ENCODE results near the gene GABRB1.

The GABRB1 gene

DNA sequence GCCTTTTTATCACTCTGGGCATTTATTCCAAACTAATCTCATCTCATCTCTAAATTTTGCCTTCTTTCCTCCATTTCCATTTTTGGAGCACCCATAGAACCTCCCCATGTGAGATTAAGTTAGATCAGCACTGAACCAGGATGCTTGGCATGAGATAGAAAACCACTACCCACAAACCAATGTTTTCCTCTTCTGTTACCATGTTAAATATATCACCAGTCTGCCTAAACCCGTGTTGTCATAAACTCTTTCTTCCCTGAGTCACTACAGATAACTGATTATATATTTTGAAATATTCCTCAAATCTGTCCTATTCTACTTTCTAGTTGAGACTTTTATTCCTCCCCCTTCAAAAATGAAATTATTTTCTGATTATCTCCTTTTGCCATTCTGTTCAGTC is 37.6 kb downstream of the GABRB1 start:
- H3K4me3 Mint-ChIP-seq, result no peak overlapping the region
- H3K4me1 Mint-ChIP-seq, result peaks cover 6% of the 10 kb centered on the region
- TF ChIP-seq, protein P1, sequence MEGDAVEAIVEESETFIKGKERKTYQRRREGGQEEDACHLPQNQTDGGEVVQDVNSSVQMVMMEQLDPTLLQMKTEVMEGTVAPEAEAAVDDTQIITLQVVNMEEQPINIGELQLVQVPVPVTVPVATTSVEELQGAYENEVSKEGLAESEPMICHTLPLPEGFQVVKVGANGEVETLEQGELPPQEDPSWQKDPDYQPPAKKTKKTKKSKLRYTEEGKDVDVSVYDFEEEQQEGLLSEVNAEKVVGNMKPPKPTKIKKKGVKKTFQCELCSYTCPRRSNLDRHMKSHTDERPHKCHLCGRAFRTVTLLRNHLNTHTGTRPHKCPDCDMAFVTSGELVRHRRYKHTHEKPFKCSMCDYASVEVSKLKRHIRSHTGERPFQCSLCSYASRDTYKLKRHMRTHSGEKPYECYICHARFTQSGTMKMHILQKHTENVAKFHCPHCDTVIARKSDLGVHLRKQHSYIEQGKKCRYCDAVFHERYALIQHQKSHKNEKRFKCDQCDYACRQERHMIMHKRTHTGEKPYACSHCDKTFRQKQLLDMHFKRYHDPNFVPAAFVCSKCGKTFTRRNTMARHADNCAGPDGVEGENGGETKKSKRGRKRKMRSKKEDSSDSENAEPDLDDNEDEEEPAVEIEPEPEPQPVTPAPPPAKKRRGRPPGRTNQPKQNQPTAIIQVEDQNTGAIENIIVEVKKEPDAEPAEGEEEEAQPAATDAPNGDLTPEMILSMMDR (IDR thresholded peaks at IDR 0.05), result no peak
- no peaks in the 10 kb centered on the region for H3K9me3 Mint-ChIP-seq
- no peaks in the 10 kb centered on the region for H3K36me3 Mint-ChIP-seq (ENCODE audit: low read depth)
- peaks cover 3% of the 10 kb centered on the region for H3K27me3 Mint-ChIP-seq (ENCODE audit: low read depth, poor library complexity)
- no peak overlapping the region for H3K27ac Mint-ChIP-seq
- no peak for DNase-seq

DNA sequence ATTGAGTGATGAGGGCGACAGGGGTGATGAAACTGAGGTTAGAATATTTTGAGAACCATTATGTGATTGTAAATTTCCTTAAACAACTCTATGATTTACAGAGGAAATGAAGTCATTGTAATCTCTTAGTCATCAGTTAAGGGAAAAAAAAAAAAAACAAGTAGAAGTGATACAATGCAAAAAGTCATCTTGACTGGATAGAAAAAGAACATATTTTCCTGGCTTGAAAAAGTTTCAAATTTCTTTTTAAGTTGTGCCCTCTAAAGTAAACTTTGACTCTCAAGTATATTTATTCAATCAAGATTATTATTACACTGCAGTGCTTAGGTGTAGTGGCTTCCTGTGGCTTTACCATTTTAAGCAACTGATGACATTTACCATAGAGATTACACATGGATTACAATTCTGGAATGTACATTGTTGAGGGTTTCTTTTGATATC is 40.6 kb downstream of the GABRB1 start:
- H3K36me3 Mint-ChIP-seq (ENCODE audit: low read depth), result no peaks in the 10 kb centered on the region
- no peak overlapping the region for H3K4me3 Mint-ChIP-seq
- H3K9me3 Mint-ChIP-seq, result no peaks in the 10 kb centered on the region
- TF ChIP-seq, protein P1 (IDR thresholded peaks at IDR 0.05), result no peak
- DNase-seq, result no peak
- H3K27ac Mint-ChIP-seq, result no peak overlapping the region
- no peaks in the 10 kb centered on the region for H3K27me3 Mint-ChIP-seq (ENCODE audit: low read depth, poor library complexity)
- peaks cover 18% of the 10 kb centered on the region for H3K4me1 Mint-ChIP-seq

DNA sequence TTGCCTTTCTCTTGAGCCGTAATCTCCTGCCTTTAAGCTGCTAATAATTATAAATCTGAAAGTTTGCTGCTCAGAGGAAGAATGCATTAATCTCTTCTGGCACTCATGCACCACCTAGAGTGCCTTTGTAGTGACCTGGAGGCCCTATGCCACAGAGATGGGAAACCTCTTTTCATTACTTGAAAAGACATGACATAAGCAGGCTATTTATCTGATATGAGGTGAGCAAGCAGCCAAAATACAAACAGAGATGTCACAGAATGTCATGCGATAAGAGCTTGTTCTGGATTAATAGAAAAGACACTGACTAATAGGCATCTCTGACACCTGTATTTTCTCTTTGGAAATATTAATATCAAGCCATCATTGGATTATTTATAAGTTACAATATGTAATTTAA is 42.3 kb downstream of the GABRB1 start:
- Mint-ChIP-seq H3K4me3 (no peak overlapping the region), H3K4me1 (peaks cover 21% of the 10 kb centered on the region), H3K27ac (no peak overlapping the region), H3K9me3 (no peaks in the 10 kb centered on the region), H3K36me3 (ENCODE audit: low read depth) (no peaks in the 10 kb centered on the region), H3K27me3 (ENCODE audit: low read depth, poor library complexity) (peaks cover 4% of the 10 kb centered on the region)
- TF ChIP-seq, protein P1 (IDR thresholded peaks at IDR 0.05), result no peak
- no peak for DNase-seq

DNA sequence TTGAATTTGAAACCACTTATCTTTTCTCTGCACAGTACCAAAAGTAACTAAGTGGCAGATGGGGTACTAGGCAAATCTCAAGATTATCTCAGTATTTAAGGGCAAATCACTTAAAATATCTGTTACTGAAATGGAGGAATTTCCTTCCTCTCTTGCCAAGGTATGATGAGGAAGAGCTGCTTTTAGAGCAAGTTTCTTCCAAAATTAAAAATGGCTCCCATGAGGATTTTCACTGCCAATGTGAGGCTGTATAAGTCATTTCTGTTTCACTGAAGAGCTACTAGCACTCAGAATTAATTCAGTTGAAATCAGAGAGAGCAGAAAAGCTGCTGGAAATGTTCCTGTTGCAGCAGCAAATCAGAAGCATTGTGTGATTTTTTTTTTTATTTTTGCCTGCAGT is 43.4 kb downstream of the GABRB1 start:
- H3K4me3 Mint-ChIP-seq, result no peak overlapping the region
- no peak overlapping the region for H3K27ac Mint-ChIP-seq
- no peak for DNase-seq

DNA sequence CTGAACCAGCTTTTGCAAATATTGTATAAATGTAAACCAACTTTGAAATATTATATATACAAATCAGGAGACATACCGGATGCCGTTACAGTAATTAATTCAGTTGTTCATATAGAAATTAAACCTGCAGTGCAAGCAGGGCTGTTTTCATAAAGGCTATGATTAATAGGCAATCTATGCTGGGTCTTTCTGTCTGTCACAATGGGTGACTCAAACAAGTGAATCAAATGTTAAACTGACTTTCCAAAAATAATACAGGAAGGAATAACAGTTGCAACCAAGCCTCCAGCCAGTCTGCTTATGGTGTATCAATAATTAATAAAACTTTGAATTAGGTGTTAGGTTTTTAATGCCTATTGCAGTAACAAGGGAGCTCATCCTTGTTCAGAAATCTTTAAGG is 43.9 kb downstream of the GABRB1 start:
- no peak for DNase-seq
- H3K27ac Mint-ChIP-seq, result no peak overlapping the region
- no peaks in the 10 kb centered on the region for H3K9me3 Mint-ChIP-seq
- H3K27me3 Mint-ChIP-seq (ENCODE audit: low read depth, poor library complexity), result peaks cover 4% of the 10 kb centered on the region
- H3K4me1 Mint-ChIP-seq, result peaks cover 21% of the 10 kb centered on the region
- no peaks in the 10 kb centered on the region for H3K36me3 Mint-ChIP-seq (ENCODE audit: low read depth)
- TF ChIP-seq, protein P1 (IDR thresholded peaks at IDR 0.05), result no peak
- no peak overlapping the region for H3K4me3 Mint-ChIP-seq

More for the DNA sequence above, 43.4 kb downstream of the GABRB1 start:
- TF ChIP-seq, protein P1 (IDR thresholded peaks at IDR 0.05), result no peak
- Mint-ChIP-seq H3K9me3 (no peaks in the 10 kb centered on the region), H3K4me1 (peaks cover 21% of the 10 kb centered on the region), H3K36me3 (ENCODE audit: low read depth) (no peaks in the 10 kb centered on the region), H3K27me3 (ENCODE audit: low read depth, poor library complexity) (peaks cover 4% of the 10 kb centered on the region)

DNA sequence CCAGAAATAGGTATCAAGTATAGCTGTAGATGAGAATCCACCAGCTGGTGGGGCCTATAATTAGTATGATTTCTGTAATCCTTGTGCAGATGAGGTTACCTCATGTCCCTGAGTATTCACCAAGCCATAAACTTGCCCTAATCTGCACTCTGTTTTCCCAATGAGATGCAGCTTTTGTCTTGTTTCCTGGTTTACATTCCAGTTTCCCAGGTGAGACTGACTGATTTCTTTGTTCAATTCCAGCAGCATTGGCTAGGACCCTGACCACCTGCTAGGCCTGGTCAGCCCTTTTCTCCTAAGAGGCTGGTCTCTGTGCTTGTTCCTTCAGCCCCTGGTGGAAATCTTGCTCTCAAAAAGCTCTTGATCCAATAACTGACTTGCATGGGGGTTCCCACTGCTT is 44.6 kb downstream of the GABRB1 start:
- Mint-ChIP-seq H3K9me3 (no peaks in the 10 kb centered on the region), H3K27ac (peak overlapping the region; percentile 93), H3K4me1 (peaks cover 21% of the 10 kb centered on the region), H3K4me3 (no peak overlapping the region), H3K27me3 (ENCODE audit: low read depth, poor library complexity) (peaks cover 4% of the 10 kb centered on the region), H3K36me3 (ENCODE audit: low read depth) (no peaks in the 10 kb centered on the region)
- no peak for DNase-seq
- TF ChIP-seq, protein P1 (IDR thresholded peaks at IDR 0.05), result no peak

Data from nephron progenitor cell (in vitro differentiated cells).